HG03342 (cell line): ENCODE measurements around the gene CLCA1.

Experiments
- ATAC-seq: cut with Tn5 transposase; IDR thresholded peaks from one replicate; pipeline ENCODE4 v1.9.1; 2021; ENCODE audit warnings: mild to moderate bottlenecking, moderate library complexity; ENCODE audit not compliant: unreplicated experiment

CLCA1 gene

GRCh38 chr1:86541859-86542258, 73.1 kb downstream of the CLCA1 start:
- no peak for ATAC-seq

- no peak for ATAC-seq
Observed at GRCh38 chr1:86542631-86543030, 73.9 kb downstream of the CLCA1 start.

GRCh38 chr1:86546787-86547221, 78.1 kb downstream of the CLCA1 start, which contains the start of gene CLCA4:
Gene CLCA4, plus strand, starts transcription at chr1:86547078. Its CDS starts 42 bp downstream, at chr1:86547120.
- no peak for ATAC-seq

GRCh38 chr1:86548839-86549238, 80.1 kb downstream of the CLCA1 start:
- ATAC-seq: no peak
